Neutrophil (primary cell): ENCODE results near the gene NELFA.

Source experiments
- H3K27ac ChIP-seq: fragments of 200-600 bp; sonication (generic); 2 replicates; pipeline ENCODE4 v1.5.1; 2016; ENCODE audit warnings: mild to moderate bottlenecking, moderate library complexity
- H3K27me3 ChIP-seq: fragments of 200-600 bp; sonication (generic); 2 replicates; pipeline ENCODE4 v1.6.0; 2016; ENCODE audit warnings: mild to moderate bottlenecking
- H3K36me3 ChIP-seq: fragments of 200-600 bp; sonication (generic); 2 replicates; pipeline ENCODE4 v1.5.1; 2017
- H3K4me1 ChIP-seq, 2 experiments: fragments of 200-600 bp in 1 of 2; sonication (generic) in 1 of 2; 1 replicate in 1 of 2; 2 replicates in 1 of 2; pipeline versions ENCODE4 v1.5.1 to v1.6.1; 2013 to 2016; ENCODE audit warnings: low read depth in 1 of 2, low read length in 1 of 2, mild to moderate bottlenecking in 1 of 2, moderate library complexity in 1 of 2; ENCODE audit not compliant: control insufficient read depth in 1 of 2, insufficient read depth in 1 of 2
- H3K4me3 ChIP-seq, 2 experiments: fragments of 200-600 bp in 1 of 2; sonication (generic) in 1 of 2; 1 replicate in 1 of 2; 2 replicates in 1 of 2; pipeline ENCODE4 v1.5.1; 2013 to 2016; ENCODE audit warnings: low read depth in 1 of 2, low read length in 1 of 2, mild to moderate bottlenecking in 1 of 2, moderate library complexity in 1 of 2
- H3K9me3 ChIP-seq: fragments of 200-600 bp; sonication (generic); 2 replicates; pipeline ENCODE4 v1.5.1; 2016
- CTCF ChIP-seq: fragments of 200-600 bp; sonication (generic); IDR thresholded peaks from 2 replicates; pipeline ENCODE4 v1.5.1; 2016; ENCODE audit warnings: antibody characterized with exemption

The NELFA gene

GRCh38 chr4:1961563-1961962 lies 47.2 kb downstream of the NELFA start:
- no peak overlapping the region for H3K4me3 ChIP-seq
- peaks cover 75% of the 10 kb centered on the region for H3K36me3 ChIP-seq
- H3K4me1 ChIP-seq: no peaks in the 10 kb centered on the region
- no peaks in the 10 kb centered on the region for H3K27me3 ChIP-seq
- H3K27ac ChIP-seq: no peak overlapping the region
- TF ChIP-seq CTCF: no peak
- no peaks in the 10 kb centered on the region for H3K9me3 ChIP-seq

GRCh38 chr4:1961038-1961437 lies 47.7 kb downstream of the NELFA start:
- Histone ChIP-seq H3K4me1 (no peaks in the 10 kb centered on the region), H3K4me3 (no peak overlapping the region)

GRCh38 chr4:1960170-1960825 lies 48.5 kb downstream of the NELFA start:
- no peak overlapping the region for H3K27ac ChIP-seq
- no peaks in the 10 kb centered on the region for H3K27me3 ChIP-seq
- no peak overlapping the region for H3K4me3 ChIP-seq
- H3K36me3 ChIP-seq: peaks cover 87% of the 10 kb centered on the region
- no peaks in the 10 kb centered on the region for H3K4me1 ChIP-seq
- no peak for TF ChIP-seq CTCF
- no peaks in the 10 kb centered on the region for H3K9me3 ChIP-seq

More at GRCh38 chr4:1961038-1961437, 47.7 kb downstream of the NELFA start:
- Histone ChIP-seq H3K36me3 (peaks cover 80% of the 10 kb centered on the region), H3K9me3 (no peaks in the 10 kb centered on the region), H3K27ac (no peak overlapping the region), H3K27me3 (no peaks in the 10 kb centered on the region)
- TF ChIP-seq CTCF: no peak

- H3K27ac ChIP-seq: no peak overlapping the region
- H3K9me3 ChIP-seq: no peaks in the 10 kb centered on the region
- H3K27me3 ChIP-seq: no peaks in the 10 kb centered on the region
- no peak for TF ChIP-seq CTCF
- H3K4me1 ChIP-seq: no peaks in the 10 kb centered on the region
- peaks cover 95% of the 10 kb centered on the region for H3K36me3 ChIP-seq
- H3K4me3 ChIP-seq: no peak overlapping the region
Observed at GRCh38 chr4:1959104-1959384, 49.7 kb downstream of the NELFA start.

- no peak for TF ChIP-seq CTCF
- H3K27me3 ChIP-seq: no peaks in the 10 kb centered on the region
- H3K4me1 ChIP-seq: no peaks in the 10 kb centered on the region
- H3K4me3 ChIP-seq: no peak overlapping the region
- H3K9me3 ChIP-seq: no peaks in the 10 kb centered on the region
- H3K27ac ChIP-seq: no peak overlapping the region
- peaks cover 92% of the 10 kb centered on the region for H3K36me3 ChIP-seq
Observed at GRCh38 chr4:1958276-1959103, 50.3 kb downstream of the NELFA start.
